Panc1 (cell line): ENCODE measurements around the gene NINJ2.

Experiments used
- POLR2AphosphoS5 ChIP-seq: IDR thresholded peaks from 2 replicates; pipeline ENCODE4 v1.6.1; 2012; ENCODE audit warnings: mild to moderate bottlenecking, low read depth, low read length, moderate library complexity
- SIN3A ChIP-seq: IDR thresholded peaks from 2 replicates; pipeline ENCODE4 v1.6.1; 2012; ENCODE audit warnings: low read depth, mild to moderate bottlenecking, low read length, moderate library complexity, borderline replicate concordance; ENCODE audit not compliant: insufficient read depth
- TCF7L2 ChIP-seq: IDR thresholded peaks from 2 replicates; pipeline ENCODE4 v1.6.1; 2011; ENCODE audit warnings: mild to moderate bottlenecking, low read depth, low read length, inconsistent platforms
- TF ChIP-seq, protein P1 (sequence below): fragments of 450-650 bp; IDR thresholded peaks from 2 replicates; pipeline ENCODE4 v1.5.1; 2017; ENCODE audit warnings: mild to moderate bottlenecking
- TF ChIP-seq, protein P2 (sequence below), 2 experiments: IDR thresholded peaks; 2 replicates each; pipeline ENCODE4 v1.6.1; 2011 to 2012; ENCODE audit warnings: low read depth in 2 of 2, control low read depth in 1 of 2, low read length in 1 of 2, mild to moderate bottlenecking in 1 of 2, moderate library complexity in 1 of 2; ENCODE audit not compliant: insufficient read depth in 1 of 2

DNA sequence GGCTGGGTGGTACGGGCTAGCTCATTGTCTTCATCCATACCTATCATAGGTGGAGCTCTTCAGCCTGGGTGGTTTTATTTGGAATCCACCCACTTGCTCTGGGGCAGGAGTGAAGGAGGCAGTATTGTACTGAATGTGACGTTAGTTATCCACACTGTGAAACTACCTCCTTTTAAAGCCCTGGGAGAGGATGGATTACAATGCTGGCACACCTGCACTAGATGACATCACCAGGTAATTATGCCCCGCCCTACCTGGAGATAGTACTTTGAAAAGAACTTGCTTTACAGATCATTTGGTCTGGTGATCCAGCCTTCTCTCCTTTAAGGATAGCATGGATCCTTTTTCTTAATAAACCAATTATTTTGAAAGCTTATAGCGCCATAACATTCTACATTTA, 125.5 kb downstream of the NINJ2 start:
- TF ChIP-seq, protein P1, sequence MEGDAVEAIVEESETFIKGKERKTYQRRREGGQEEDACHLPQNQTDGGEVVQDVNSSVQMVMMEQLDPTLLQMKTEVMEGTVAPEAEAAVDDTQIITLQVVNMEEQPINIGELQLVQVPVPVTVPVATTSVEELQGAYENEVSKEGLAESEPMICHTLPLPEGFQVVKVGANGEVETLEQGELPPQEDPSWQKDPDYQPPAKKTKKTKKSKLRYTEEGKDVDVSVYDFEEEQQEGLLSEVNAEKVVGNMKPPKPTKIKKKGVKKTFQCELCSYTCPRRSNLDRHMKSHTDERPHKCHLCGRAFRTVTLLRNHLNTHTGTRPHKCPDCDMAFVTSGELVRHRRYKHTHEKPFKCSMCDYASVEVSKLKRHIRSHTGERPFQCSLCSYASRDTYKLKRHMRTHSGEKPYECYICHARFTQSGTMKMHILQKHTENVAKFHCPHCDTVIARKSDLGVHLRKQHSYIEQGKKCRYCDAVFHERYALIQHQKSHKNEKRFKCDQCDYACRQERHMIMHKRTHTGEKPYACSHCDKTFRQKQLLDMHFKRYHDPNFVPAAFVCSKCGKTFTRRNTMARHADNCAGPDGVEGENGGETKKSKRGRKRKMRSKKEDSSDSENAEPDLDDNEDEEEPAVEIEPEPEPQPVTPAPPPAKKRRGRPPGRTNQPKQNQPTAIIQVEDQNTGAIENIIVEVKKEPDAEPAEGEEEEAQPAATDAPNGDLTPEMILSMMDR, result no peak
- TF ChIP-seq SIN3A, result no peak
- no peak for TF ChIP-seq POLR2AphosphoS5
- no peak for TF ChIP-seq TCF7L2
- TF ChIP-seq, protein P2, sequence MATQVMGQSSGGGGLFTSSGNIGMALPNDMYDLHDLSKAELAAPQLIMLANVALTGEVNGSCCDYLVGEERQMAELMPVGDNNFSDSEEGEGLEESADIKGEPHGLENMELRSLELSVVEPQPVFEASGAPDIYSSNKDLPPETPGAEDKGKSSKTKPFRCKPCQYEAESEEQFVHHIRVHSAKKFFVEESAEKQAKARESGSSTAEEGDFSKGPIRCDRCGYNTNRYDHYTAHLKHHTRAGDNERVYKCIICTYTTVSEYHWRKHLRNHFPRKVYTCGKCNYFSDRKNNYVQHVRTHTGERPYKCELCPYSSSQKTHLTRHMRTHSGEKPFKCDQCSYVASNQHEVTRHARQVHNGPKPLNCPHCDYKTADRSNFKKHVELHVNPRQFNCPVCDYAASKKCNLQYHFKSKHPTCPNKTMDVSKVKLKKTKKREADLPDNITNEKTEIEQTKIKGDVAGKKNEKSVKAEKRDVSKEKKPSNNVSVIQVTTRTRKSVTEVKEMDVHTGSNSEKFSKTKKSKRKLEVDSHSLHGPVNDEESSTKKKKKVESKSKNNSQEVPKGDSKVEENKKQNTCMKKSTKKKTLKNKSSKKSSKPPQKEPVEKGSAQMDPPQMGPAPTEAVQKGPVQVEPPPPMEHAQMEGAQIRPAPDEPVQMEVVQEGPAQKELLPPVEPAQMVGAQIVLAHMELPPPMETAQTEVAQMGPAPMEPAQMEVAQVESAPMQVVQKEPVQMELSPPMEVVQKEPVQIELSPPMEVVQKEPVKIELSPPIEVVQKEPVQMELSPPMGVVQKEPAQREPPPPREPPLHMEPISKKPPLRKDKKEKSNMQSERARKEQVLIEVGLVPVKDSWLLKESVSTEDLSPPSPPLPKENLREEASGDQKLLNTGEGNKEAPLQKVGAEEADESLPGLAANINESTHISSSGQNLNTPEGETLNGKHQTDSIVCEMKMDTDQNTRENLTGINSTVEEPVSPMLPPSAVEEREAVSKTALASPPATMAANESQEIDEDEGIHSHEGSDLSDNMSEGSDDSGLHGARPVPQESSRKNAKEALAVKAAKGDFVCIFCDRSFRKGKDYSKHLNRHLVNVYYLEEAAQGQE (IDR thresholded peaks at IDR 0.05; ENCODE audit: insufficient read depth in 1 of 2, low read depth in 2 of 2, low read length in 1 of 2), result no peak
